Measurements from ENCODE around the gene CHRNA10.
A peak's percentile ranks its signal among the peaks of the same experiment; 100 is the strongest.

Gene CHRNA10, protein sequence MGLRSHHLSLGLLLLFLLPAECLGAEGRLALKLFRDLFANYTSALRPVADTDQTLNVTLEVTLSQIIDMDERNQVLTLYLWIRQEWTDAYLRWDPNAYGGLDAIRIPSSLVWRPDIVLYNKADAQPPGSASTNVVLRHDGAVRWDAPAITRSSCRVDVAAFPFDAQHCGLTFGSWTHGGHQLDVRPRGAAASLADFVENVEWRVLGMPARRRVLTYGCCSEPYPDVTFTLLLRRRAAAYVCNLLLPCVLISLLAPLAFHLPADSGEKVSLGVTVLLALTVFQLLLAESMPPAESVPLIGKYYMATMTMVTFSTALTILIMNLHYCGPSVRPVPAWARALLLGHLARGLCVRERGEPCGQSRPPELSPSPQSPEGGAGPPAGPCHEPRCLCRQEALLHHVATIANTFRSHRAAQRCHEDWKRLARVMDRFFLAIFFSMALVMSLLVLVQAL

DNA sequence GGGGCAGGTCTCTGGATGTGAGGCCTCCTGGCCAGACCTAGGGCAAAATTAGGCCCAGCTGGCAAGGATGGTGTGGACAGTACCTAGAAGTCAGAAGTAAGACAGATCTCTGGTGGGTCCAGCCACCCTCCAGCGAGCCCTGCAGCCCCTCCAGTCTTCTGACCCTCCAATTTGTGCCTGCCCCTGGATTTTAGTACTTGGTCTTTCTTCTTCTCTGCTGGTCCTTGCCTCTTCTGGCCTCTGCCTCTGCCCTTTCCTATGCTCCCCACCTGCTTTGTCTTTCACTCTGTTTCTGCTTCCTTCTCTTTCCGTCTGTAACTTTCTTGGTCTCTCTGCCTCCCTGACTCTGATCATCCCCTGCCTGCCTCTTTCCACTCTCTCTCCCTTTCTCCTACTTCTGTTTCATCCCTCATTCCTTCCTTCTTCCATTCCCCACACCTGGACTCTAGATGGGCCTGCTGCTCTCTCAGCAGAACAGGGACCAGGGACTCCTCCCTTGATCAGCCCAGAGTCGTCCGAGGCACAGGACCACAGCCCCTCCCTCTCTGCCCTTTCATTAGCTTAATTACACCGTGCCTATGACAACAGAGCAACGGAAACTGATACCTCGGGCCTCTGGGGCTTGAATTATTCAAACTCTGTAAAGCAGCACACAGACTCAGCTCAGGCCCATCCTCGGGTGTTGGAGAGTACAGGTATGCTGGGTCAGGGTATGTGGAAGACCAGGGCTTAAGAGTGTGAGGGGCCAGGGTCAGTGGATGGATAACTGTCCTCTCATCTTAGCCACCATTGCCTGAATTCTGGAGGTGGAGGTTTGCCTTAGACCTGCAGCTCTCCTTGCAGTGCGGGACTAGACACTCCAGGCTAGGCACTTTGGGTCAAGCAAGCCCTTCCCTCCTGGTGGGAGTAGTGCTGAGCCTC, at the start of gene CHRNA10:
Gene CHRNA10, minus strand, starts transcription at position 51 of the 921 bp plus-strand sequence. CDS start 72 bp downstream, outside the sequence.
- DNase-seq (ENCODE audit: low read depth) = no peak

DNA sequence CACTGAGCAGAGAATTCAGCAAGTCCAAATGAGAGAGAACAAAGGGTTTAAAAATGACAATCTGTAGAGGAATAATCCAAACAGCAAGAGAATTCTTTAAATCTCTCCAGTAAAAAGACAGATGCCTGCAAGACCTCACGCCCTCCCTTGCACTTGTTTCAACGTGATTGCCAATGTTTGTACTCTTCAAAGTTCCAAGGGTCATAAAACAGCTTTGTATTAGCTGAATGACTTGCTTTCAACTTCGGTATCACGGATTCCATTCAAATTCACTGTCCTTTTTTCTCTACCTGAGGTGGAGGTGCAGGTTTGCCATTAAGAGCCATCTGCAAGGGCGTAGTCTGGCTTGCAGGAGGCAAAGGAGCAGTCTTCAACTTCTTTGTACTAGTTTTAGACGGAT, 41.1 kb upstream of the CHRNA10 start:
- DNase-seq (ENCODE audit: low read depth) = no peak

DNA sequence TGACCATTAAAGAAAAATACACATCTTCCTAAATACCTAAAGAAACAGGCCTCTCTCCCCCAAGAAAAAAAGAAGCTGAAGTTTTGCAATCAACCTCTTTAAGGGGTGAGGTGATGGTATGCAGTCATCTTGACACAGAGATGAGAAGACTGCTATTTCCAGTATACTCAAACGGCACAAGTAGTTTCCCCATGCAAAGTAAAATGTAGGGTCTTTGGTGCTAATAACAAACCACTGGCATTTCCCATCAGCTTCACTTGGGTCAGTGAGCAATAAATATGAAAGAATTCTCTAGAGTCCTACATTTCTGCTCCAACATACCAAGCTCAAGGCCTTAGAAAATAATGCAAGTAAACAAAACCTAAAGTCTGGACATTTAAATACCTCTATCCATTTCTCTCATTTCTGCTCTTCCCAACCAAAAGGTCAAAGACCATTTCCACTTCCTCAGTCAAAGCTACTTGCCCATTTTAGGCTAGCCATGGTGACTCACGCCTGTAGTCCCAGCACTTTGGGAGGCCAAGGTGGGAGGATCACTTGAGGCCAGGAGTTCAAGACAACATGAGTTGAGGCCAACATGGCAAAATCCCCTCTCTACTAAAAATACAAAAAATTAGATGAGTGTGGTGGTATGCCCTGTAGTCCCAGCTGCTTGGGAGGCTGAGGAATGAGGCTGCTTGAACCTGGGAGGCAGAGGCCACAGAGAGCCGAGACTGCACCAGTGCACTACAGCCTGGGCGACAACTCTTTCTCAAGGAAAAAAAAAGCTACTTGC, 39.5 kb upstream of the CHRNA10 start:
- peak; percentile 65 for DNase-seq (ENCODE audit: low read depth)

DNA sequence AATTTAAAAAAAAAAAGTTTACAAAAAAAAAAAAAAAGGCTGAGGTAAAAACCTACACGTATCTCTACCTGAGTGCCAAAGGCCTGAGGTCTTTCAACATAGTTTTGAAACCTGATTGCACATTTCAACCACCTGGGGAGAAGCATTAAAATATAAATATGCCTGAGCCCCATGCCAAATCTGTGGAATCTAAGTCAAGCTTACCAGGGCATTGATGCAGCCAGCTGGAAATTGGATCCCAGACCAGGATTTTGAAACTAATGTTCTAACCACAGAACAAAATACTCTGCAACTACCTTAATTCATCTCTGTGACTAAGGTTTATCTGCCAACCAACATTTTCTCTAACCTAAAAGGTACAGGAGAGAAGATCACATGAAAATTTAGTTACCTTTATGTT, 38.8 kb upstream of the CHRNA10 start:
- DNase-seq (ENCODE audit: low read depth) = peak; percentile 72

DNA sequence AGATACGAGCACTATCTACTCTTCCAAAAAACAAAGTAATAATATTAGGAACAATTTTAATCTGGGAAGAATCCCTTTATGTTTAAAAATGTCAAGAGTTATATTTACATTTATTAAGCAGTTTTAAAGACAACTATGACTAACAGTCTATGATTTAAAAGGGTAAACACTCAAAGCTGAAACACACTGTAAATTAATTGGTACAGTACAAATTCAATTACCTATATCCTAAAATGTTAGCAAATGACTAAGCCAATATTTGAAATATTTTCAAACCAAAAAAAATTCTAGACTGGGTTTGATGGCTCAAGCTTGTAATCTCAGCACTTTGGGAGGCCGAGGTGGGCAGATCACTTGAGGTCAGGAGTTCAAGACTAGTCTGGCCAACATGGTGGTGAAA, 36.0 kb upstream of the CHRNA10 start:
- DNase-seq (ENCODE audit: low read depth) = no peak

DNA sequence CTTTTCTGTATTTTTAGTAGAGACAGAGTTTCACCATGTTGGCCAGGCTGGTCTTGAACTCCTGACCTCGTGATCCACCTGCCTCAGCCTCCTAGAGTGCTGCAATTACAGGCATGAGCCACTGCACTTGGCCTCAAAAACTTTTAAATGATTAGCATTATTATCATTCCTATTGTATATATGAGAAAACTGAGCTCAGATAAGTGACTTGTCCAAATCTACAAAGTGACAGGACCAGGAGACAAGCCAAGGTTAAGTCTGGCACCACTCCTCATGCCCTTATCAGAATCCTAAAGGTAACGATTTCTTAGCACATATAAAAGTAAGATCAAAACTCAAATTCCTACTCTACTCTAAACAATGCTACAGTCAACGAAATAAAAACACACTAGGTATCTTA, 32.2 kb upstream of the CHRNA10 start:
- DNase-seq (ENCODE audit: low read depth) = no peak

DNA sequence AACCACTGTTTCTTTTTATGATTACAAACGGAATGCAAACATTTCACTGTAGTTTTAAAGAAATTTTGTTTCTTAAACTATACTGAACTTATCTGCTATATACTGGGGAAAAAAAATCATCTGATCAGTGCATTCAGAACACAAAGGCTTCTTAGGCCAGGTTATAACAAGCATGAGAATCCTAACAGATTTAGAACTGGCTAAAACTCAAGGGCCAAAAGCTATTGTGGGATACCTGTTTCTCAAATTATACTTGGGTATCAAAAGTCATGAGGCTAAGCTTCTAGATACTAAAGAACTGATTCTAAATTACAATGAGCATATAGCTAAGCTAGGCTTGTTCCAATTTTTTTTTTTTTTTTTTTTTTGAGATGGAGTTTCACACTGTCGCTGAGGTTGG, 29.7 kb upstream of the CHRNA10 start:
- no peak for DNase-seq (ENCODE audit: low read depth)

DNA sequence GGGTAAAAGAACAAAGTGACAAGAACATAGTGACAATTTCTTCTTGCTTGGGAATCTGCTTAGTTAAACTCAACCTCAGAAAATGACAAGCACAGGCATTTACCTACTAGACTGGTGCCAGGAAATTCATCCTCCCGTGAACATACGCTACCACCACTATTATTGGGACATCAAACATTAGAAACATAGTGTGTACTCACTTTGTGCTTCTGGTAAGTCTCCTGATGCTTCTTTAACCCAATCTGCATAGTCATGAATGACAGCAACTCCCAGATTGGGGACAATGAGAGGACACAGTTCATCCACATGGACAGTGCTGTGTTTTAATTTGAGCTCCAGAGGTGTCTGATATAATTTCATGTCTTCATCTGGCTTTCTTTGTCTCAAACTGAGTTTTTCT, 29.2 kb upstream of the CHRNA10 start:
- DNase-seq (ENCODE audit: low read depth) = no peak

DNA sequence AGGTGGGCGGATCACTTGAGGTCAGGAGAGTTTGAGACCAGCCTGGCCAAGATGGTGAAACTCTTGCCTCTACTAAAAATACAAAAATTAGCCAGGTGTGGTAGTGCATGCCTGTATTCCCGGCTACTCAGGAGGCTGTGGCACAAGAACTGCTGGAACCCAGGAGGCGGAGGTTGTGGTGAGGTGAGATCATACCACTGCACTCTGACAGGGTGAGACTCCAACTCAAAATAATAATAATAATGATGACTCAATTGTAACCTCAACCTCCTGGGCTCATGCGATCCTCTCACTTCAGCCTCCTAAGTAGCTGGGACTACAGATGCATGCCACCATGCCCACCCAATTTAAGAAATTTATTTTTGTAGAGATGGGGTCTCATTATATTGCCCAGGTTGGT, 15.6 kb upstream of the CHRNA10 start:
- DNase-seq (ENCODE audit: low read depth) = no peak

DNA sequence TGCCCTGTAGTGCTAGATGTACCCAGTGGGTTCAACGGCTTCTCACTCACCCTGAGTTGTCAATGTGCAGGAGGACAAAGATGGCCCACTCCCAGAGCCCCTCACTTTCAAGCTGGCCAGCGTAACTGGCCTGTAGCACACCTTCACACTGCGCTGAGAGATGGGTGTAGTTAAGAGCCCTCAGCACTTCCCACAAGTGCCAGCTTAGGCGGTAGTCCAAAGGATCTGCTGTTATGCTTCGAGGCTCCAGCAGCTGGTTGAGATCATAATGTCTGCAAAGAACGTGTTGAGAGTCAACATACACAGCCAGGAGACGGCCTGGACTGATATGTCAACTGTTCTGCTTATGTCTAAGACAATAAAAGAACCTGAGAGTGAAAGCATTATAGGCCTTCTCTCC, 14.7 kb upstream of the CHRNA10 start:
- no peak for DNase-seq (ENCODE audit: low read depth)

DNA sequence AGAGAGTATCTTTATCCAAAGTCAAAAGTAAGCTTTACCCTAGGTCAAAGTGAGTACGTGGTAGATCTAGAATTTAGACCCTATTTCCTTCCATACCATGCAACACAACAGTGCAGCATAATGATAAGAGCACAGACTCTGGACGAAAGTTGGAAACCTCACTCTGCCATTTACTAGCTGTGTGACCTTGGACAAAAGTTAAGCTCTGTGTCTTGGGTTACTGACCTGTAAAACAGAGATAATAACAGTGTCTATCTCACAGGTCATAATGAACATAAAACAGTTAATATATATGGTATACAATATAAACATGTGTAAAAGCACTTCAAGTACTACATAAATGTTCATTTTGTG, 13.6 kb upstream of the CHRNA10 start:
- DNase-seq (ENCODE audit: low read depth) = no peak

DNA sequence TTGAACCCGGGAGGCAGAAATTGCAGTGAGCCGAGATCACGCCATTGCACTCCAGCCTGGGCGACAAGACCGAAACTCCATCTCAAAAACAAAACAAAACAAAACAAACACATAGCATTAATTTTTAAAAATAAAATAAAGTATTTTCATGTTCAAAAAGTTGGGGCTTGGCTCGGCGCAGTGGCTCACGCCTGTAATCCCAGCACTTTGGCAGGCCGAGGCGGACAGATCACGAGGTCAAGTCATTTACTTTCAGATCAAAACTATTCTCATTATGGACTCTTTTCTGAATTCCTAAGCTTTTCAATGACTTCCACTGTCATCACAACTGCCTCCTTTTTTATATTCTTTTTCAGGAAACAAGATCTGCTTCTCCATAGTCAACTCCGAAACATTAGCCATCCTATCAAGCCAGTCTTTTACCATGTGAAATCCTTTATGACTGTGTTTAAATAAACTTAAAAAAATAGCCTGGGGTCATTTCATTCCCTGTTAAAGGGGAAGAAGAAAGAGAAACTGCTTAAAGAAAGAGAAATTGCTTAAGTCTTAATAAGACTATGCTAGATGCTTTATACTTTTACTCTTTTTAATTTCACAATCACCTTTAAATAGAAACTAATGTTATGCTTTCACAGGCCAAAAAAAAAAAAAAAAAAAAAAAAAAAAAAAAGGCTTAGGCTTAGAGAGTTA, 13.1 kb upstream of the CHRNA10 start:
- DNase-seq (ENCODE audit: low read depth) = no peak

DNA sequence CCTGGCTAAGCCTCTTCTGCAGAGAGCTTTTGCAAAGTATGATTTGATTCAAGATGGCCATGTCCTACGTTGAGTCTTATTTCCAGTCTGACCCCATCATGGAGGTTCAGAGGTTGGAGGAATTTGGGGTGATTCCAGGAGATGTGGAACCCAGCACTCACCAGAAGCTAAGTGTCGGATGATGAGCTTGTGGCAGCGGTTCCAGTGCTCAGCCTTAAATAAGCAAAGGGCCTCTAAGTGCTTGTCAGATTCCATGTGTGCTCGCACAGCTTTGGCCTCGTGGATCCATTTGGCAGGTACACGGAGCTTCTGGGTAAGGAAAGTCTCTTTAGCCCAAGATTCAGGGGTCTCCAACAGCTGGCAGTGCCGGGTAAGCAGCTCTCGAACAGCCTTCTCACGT, 11.9 kb upstream of the CHRNA10 start:
- DNase-seq (ENCODE audit: low read depth) = no peak

DNA sequence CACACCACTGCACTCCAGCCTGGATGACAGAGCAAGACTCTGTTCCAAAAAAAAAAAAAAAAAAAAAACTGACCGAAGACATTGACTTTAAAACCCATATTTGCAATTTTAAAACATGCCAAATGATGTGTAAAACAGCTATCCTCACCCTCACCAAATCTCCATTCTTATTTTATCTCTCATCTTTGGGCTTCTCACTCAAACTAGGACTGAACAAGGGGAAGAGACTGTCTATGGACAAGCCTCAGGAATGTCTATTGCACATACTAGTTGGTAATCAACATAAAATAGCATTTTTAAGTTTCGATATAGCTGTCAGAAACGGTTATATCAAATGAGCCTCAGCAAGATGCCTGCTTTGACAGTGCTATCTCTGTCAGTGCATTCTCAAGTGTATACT, 7.9 kb upstream of the CHRNA10 start:
- DNase-seq (ENCODE audit: low read depth) = no peak

DNA sequence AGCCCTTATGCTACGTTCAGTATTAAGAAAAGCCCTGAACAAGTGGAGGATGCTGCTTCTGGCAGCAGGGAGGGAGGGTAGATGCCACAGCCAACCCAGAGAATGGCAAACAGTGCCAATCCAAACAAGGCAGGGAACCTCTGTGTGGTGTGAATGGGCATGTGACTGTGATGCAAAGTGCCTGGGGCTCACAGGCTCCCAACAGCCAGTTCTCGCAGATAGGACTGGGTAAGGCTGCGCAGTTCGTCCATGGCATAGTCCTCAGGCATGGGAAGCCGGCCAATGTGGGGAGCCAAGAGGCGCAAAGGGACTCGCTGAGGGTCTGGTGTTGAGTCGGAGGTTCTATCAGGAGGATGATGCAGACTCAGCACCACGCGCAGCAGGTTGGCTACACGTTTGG, 4.8 kb upstream of the CHRNA10 start:
- no peak for DNase-seq (ENCODE audit: low read depth)

DNA sequence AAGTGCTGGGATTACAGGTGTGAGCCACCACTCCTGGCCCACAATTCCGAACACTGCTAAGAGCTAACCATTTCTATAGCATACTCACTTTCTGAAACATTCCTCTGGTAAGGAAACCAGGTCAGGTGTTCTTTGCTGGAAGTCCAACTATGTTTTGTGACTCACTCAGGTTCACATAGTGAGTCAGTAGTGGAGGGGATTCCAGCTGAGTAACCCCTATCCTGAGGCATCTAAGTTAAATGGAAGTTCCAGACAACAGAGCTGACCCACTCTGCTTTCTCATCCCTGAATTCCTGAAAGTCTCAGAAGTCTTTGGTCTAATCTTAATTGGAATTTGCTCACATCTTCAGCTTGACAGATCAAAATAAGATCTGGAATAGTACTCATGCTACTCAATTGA, 3.0 kb upstream of the CHRNA10 start:
- peak; percentile 84 for DNase-seq (ENCODE audit: low read depth)

DNA sequence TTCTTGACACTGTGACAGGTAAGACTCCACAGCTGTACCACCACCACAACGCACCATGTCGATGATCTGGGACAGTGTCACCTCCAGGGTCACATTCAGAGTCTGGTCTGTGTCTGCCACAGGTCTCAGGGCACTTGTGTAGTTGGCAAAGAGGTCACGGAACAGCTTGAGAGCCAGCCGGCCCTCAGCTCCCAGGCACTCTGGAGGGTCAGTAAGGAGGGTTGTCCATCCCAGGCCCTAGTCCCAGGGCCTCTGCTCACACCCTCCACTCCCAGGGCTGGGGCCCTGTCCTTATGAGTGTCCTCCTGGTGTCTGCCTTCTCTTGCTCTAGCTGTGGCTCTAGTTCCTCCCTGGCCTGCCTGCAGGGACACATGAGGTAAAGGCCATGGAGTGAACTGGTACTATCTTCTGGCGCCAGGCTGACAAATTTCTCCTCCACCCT, 1.4 kb downstream of the CHRNA10 start:
- DNase-seq (ENCODE audit: low read depth) = no peak

DNA sequence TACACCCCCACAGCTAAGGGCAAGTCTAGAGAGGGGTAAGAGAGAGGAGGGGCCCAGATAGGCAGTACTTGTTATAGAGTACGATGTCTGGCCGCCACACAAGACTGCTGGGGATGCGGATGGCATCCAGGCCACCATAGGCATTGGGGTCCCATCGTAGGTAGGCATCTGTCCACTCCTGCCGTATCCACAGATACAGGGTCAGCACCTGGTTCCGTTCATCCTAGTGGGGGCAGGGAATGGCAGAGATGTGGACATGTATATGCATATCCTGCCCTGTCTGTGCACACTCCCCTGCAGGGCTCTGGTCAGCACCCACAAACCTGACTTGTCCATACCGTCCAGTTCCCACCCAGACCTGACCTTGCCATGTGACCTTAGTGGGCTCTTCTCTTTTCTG, 2.1 kb downstream of the CHRNA10 start:
- DNase-seq (ENCODE audit: low read depth) = no peak

DNA sequence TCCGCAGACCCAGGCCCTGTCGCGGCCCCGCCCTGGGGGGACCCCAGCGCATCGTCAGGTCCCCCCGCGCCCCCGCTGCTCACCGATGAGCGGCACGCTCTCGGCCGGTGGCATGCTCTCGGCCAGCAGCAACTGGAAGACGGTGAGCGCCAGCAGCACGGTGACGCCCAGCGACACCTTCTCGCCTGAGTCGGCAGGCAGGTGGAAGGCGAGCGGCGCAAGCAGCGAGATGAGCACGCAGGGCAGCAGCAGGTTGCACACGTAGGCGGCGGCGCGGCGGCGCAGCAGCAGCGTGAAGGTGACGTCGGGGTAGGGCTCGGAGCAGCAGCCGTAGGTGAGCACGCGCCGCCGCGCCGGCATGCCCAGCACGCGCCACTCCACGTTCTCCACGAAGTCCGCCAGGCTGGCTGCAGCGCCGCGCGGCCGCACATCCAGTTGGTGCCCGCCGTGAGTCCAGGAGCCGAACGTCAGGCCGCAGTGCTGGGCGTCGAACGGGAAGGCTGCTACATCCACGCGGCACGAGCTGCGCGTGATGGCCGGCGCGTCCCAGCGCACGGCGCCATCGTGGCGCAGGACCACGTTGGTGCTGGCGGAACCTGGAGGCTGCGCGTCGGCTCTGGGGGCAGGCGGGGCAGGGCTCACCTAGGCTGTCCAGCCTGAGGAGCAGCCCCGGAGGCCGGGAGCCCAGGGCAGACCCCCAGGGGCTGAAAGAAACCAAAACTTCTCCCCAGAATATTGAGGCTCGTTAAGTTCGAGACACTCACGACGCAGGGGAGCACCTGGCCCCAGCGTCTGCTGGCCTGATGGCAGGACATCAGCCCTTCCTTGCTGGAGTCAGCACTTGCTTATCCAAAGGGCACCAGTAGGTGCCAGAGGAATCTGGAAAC, 3.8 kb downstream of the CHRNA10 start:
- no peak for DNase-seq (ENCODE audit: low read depth)

DNA sequence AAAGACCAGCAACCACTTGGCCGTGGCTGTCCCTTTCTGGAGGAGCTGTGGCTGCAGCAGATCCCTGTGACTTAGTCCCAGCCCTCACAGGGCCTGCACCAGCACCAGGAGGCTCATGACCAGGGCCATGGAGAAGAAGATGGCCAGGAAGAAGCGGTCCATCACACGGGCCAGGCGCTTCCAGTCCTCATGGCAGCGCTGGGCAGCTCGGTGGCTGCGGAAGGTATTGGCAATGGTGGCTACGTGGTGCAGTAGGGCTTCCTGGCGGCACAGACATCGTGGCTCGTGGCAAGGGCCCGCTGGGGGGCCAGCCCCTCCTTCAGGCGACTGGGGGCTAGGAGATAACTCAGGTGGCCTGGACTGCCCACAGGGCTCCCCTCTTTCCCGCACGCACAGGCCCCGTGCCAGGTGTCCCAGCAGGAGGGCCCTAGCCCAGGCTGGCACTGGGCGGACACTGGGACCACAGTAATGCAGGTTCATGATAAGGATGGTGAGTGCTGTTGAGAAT, 5.1 kb downstream of the CHRNA10 start:
- no peak for DNase-seq (ENCODE audit: low read depth)

Data from amniotic epithelial cell (primary cell).